Stimulated activated CD8-positive, alpha-beta memory T cell treated with anti-CD3 and anti-CD28 coated beads, Interleukin-7, amount 100 ng/mL, for 48 hours (primary cell): Measurements from ENCODE around the gene FAM161B.
"Not testable (repeated sequence)": the region's sequence is repeated elsewhere in the genome, so short reads cannot be mapped to it uniquely, and the experiment has no call there.

Experiments used
- DNase-seq, 2 donors: peaks; one replicate each; pipeline ENCODE4 v3.0.0-alpha.2; 2020; ENCODE audit warnings: low read depth in 1 of 2; ENCODE audit errors: extremely low read depth in 1 of 2

The FAM161B gene, protein sequence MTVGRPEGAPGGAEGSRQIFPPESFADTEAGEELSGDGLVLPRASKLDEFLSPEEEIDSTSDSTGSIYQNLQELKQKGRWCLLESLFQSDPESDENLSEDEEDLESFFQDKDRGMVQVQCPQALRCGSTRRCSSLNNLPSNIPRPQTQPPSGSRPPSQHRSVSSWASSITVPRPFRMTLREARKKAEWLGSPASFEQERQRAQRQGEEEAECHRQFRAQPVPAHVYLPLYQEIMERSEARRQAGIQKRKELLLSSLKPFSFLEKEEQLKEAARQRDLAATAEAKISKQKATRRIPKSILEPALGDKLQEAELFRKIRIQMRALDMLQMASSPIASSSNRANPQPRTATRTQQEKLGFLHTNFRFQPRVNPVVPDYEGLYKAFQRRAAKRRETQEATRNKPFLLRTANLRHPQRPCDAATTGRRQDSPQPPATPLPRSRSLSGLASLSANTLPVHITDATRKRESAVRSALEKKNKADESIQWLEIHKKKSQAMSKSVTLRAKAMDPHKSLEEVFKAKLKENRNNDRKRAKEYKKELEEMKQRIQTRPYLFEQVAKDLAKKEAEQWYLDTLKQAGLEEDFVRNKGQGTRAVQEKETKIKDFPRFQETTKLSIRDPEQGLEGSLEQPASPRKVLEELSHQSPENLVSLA

DNA sequence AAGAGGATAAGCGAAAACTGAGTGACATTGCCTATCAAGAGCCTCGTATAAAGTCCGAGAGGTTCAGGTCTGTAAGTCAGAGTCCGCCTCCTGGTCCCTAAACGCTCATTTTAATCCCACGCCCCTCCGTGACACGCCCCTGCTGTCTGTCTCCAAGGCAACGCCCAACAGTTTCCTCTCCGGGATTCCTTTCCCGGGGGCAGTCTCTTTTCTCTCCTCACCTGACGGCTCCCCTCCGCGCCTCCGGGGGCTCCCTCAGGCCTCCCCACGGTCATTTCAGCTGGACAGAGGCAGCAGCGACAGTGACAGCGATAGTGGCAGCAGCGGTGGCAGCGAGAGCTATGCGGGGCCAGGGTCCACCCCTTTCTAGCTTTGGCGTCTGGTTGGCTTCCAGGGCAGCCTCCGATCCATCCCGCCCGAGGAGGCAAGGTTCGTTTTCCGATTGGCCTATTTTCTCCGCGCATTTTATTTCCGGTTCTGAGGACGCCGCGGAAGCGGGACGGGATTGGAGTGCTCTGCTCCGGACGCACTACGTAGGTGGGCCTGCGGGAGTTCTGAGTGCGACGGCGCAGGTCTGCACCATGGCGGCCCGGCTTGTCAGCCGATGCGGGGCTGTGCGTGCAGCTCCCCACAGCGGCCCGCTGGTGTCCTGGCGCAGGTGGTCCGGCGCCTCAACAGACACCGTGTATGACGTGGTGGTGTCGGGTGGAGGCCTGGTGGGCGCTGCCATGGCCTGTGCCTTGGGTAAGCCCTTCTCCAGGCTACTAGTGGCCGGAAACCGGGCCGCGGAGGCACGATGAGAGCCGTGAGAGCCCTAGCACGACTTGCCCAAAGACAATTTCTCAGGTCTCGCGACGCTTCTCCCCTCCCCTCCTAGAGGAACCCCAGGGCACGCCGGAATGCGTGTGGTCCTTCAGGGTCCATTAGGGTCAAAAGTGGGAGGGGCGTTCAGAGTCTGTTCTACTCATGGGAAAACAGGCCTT, at the start of gene FAM161B, which contains the start of gene COQ6:
TSS of gene FAM161B (minus strand) at position 343 of the 983 bp plus-strand sequence. CDS start at position 275, 68 bp downstream.
TSS of gene COQ6 (plus strand) at position 551 of the 983 bp plus-strand sequence. CDS start at position 582, 31 bp downstream.
- DNase-seq, result peak; percentile 82 to 91

DNA sequence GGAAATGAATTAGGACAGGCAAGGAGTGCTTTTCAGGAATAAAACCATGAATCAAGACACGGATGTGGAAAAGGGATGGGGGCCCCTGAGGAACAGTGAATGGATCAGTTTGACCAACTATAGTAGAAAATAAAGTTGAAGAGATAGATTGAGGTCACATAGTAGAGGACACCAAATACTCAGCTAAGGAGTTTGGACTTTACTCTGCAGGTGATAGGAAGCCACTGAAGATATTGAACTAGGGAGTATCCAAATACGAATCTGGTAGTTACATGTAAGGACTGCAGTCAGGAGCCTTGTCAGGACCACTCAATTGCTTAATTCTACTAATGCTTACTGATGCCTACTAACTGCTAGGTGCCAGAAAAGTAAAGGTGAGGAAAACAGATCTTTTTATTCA, 48.8 kb upstream of the FAM161B start:
- no peak for DNase-seq

DNA sequence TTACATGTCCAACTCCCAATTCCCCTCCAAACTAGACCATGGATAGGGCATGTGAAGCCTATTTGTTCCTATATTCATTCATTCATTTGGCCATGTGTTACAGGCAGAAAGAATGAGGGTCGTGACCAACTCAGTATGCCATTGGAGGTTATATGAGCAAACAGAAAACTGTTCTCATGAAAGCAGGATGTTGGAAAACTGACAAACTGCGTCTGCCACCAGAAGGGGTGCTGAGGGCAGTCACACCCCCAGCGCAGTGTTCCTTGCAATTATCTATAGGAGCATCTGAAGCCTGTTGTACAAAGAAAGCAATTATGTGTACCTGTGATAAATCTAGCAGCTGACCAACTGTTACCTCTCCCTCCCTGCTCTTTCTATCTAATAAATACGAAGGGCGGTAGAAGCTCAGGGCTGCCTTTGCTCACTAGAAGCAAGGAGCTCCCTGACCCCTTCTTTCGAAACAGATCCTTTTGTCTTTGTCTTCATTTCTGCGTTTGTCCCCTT, 48.1 kb upstream of the FAM161B start:
- no peak for DNase-seq

DNA sequence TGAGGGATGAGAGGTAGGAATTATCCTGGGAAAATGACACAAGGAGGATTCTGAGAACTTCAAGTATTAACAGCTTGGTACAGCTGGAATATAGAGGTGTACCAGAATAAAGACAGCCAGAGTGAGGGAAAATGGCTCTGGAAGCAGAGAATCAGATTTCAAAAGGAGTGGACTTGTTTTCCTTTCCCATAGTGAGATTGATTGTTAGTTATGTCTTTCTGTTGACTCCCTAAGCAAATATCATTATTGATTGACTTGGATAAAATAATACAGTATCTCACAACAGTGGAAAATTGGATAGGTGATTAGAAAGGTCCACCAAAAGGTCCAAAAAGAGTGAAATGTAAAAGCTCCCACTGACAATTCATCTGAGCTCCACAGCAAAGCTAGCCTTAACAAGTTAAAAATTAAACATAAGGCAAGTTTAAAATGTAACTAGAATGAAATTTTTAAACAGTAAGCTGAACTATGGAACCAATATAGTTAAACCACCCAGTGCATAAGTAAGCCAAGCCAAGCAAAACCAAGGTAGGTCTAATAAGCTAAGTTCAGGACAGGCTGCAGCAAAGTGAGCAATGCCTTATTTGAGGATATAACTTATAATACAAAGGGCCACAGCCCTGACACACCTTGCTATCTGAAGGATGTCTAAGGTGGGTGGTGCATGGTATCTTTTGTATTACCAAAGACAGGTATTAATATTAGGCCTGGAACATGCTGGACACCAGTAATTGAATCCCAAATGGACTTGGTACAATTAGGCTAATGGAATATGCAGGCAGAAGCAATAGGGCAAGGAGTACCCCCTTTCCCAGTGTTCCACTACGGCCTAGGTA, 47.4 kb upstream of the FAM161B start:
- no peak for DNase-seq

DNA sequence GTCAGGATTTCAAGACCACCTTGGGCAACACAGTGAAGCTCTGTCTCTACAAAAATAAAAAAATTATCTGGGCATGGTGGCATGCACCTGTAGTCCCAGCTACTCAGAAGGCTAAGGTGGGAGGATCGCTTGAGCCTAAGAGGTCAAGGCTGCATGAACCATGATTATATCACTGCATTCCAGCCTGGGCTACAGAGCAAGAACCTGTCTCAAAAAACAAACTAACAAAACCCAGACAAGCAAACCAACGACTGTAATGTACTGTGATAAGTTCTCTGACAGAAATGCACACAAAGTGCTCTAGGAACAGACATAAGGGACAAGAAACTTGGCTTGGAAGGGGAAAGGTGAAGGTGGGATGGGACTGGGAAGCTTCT, 46.8 kb upstream of the FAM161B start:
- no peak for DNase-seq

DNA sequence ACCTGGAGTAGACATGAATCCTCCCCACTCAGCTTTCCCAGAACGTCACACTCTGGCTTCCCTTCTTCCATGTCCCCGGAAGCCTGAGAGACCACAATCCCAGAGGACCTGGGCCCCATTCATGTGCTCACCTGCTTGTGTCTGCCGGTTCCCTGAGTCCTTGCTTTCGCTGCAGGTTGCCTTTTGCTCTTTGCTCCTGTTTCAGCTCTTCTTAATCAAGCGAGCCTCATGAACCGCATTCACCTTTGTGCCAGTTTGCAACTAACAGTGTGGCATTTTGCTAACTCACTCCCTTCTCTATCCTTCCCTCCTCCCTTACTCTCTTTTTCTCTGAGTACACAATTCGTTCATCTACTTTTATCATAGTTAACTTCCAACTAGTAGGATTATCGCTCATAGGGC, 46.1 kb upstream of the FAM161B start:
- no peak for DNase-seq

DNA sequence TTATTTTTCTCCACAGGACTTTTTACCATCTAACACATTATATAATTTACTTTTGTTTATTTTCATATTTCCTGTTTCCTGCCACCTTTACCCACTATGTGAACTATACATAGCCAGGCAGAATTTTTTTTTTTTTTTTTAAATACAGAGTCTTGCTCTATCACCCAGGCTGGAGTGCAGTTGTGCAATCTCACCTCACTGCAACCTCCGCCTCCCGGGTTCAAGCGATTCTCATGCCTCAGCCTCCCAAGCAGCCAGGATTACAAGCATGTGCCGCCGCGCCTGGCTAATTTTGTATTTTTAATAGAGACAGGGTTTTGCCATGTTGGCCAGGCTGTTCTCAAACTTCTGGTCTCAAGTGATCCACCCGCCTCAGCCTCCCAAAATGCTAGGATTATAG, 45.0 kb upstream of the FAM161B start:
- not testable (repeated sequence) for DNase-seq

DNA sequence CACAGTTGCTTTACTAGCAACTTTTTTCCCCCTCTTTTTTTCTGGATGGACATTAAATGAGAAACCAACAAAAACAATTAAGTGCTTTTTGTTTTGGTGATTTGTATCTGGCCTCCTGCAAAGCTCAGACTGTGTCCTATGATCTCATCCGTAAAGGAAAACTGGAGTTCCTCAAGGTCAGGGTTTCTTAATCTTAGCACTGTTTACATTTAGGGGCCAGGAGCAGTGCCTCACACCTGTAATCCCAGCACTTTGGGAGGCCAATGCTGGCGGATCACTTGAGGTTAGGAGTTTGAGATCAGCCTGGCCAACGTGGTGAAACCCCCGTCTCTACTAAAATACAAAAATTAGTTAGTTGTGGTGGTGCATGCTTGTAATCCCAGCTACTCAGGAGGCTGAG, 41.2 kb upstream of the FAM161B start:
- DNase-seq, result no peak

DNA sequence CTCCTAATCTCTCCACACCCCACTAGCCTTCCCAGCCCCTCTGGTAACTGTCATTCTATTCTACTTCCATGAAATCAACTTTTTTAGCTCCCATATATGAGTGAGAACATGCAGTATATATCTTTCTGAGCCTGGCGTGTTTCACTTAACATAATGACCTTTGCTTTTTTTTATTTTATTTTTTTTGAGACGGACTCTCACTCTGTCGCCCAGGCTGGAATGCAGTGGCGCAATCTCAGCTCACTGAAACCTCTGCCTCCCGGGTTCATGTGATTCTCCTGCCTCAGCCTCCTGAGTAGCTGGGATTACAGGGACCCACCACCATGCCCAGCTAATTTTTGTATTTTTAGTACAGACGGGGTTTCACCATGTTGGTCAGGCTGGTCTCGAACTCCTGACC, 38.8 kb upstream of the FAM161B start:
- DNase-seq, result not testable (repeated sequence)

DNA sequence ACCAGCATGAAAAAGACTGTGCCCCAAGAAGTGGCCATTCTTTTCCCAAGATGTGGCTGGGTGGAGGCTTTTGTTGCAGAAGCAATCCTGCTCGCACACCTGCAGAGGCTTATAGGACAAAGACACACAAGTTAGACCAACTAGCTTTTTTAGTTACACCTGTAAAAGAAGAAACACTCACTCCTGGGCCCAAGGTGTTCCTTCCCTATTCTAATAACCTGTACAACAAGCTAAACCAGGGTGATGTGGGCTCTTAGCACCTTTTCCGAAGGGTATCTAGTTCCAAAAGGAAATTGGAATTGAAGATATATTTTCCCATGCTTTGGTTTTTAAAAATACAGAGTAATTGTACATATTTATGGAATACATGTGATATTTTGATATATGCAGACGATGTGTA, 38.2 kb upstream of the FAM161B start:
- no peak for DNase-seq

DNA sequence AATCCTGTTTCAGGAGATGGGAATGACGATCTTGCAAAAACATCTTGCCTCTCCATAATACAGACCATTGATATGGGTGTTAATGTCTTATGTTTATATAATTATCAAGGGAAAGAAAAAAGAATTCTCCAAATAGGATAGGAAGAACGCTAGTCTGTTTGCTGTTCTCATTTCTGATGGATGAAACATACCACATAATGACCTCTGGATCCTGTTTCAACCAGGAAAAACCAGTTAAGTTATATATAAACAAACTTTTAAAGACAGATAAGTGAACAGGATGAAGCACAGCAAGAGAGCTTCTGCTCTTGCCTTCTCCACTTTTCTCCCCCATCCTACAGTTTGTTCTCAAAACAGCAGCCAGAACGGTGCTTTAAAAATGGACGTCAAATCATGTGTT, 28.0 kb upstream of the FAM161B start:
- no peak for DNase-seq

DNA sequence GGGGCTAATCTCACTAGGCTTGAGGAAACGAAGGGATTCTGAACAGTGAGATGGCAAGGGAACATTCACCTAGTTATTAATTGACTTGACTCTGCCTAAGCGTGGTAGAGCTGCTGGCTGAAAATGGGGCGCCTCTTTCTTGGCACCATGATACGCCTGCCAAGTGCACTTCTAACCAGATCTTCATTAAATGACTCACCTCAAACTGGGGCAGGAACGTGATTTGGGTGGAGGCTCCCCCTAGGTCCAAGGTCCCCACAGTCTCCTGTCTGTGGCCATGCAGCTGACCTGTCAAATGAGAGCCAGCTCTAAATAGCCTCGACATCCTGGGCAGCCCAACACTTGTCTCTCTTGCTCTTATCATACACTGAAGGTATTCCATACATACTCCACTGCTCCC, 26.2 kb upstream of the FAM161B start:
- no peak for DNase-seq

DNA sequence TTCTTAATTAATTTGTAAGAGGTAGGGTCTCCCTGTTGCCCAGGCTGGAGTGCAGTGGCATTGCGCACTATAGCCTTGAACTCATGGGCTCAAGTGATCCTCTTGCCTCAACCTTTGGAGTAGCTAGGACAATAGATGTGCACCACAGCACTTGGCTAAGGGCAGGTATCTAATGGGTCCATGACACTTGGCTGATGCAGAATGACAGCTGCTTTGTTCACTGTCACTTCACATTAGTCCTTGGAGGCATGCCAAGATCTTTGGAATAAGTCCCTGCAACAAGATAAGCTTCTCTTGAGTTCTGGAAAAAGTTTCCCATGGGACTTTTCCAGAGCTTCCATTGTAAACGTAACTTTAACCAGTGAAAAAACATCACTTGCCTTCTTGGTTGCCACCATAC, 23.6 kb upstream of the FAM161B start:
- no peak for DNase-seq

DNA sequence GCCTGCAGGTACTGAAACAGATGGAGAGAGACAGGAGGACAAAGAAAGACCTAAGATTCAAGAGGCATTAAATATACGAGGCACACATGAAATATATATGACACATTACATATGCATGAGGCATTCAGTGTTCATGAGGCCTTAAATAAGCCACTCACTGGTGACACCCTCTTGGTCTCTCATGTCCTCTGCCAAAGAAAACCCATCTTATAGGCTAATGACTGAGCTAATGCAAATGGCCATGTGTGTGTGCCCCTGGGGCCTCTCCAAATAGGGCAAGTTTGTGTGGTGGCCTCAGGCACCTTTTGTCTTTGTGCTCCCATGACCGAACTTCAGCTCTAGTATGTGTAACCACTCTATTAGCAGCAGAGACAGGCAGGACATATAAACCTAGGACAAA, 19.0 kb upstream of the FAM161B start:
- DNase-seq, result no peak

DNA sequence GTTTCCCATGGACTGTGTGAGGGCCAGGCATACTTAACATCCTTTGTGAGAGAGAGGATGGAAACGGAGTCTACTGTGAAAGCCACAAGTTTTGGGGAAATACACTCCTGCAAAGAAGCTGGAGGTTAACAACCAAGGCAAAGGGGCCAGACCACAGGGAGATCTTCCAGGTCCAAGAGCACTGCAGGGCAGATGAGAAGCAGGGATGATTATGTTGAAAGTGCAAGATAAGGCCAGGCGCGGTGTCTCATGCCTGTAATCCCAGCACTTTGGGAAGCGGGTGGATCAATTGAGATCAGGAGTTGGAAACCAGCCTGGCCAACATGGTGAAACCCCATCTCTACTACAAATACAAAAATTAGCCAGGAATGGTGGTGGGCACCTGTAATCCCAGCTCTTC, 15.3 kb upstream of the FAM161B start:
- DNase-seq, result no peak

DNA sequence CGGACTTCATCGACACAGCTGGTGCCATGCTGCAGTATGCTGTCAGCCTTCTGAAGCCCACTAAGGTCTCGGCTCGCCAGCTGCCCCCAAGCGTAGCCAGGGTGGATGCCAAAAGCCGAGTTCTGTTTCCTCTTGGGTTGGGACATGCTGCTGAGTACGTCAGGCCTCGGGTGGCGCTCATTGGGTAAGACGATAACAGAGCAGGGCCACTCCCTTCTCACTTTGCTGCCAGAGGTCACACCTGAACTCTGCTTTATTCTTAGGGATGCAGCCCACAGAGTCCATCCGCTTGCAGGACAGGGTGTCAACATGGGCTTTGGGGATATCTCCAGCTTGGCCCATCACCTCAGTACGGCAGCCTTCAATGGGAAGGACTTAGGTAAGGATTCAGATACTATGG, 11.3 kb upstream of the FAM161B start:
- DNase-seq, result no peak

DNA sequence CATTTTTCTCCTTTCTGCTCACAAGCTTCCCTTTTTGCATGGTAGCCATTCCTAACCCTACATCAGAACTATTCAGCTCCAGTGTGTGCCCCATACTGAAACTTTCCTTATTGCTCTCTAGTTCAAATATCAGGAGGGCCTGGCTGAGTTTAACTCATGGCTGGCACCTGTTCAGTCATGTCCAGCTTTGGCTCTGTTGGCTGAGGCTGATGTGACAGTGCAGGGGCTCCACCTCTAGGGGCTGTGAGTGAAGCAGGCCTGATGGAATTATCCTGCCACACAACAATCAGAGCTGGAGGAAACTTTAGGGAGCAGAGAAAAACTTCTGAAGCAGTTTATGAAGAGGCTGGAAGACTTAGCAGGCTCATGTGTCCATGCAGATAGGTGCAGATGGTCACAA, 8.7 kb upstream of the FAM161B start:
- no peak for DNase-seq

DNA sequence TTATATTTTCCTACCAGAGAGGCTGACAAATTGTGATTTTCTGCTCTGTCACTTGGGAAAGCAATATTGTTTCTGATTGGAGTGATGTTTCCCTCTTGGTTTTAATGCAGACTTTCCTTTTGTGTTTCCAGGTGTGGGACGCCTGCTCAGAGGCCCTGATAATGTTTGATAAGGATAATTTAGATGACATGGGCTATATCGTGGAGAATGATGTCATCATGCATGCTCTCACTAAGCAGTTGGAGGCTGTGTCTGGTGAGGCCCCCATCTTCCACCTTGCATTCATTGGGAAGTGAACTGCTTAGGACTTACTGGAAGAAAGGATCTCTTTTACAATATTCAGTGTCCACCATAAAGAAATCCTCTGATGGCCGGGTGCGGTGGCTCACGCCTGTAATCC, 5.8 kb upstream of the FAM161B start:
- no peak for DNase-seq

DNA sequence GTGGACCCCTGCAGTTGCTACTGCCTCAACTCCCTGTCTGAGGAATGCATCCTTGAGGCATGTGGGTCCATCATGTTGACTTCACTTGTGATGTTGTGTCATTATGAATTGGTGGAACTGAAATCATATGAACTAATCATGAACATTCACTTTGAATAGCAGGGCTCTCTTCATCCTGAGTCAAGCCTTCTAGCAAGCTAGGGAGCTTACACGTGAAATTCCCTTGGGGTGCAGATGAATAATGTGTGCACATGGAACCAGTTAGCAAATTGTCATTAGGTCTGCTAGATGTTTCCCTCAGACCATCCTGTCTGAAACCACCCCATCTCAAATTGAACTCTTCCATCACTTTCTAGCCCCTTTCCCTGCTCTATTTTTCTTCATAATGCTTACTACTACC, 3.8 kb upstream of the FAM161B start:
- no peak for DNase-seq

DNA sequence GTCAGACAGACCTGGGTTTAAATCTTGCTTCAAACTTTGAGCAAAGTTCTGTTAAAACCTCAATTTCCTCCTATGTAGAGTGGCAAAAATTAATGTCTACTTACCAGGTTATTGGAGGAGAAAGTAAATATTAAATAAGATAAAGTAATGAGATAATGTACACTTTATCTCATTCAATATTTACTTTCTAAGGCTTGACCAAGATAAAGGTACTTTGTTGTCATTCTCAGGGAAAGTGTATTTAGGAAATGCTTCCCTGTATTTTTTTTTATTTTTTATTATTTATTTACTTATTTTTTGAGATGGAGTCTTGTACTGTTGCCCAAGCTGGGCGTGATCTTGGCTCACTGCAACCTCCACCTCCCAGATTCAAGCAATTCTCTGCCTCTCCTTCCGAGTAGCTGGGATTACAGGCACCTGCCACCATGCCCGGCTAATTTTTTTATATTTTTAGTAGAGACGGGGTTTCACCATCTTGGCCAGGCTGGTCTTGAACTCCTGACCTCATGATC, 4.7 kb downstream of the FAM161B start:
- DNase-seq, result no peak
